ENCODE results near the gene ISOC1. TPM values are rescaled to one million over a fixed set of nuclear protein-coding genes. Genes with fewer than 3 reads are reported as not detected.

Gene ISOC1
- total RNA-seq, 1 experiment from 2014 or later: 33.3 TPM

GRCh38 chr5:129104915-129105455 lies 10.4 kb downstream of the ISOC1 start:
- Mint-ChIP-seq H3K4me1 (ENCODE audit: low read depth, unreplicated experiment) (no peaks in the 10 kb centered on the region), H3K9me3 (ENCODE audit: unreplicated experiment) (no peaks in the 10 kb centered on the region), H3K36me3 (ENCODE audit: insufficient read depth, unreplicated experiment) (peaks cover 5% of the 10 kb centered on the region), H3K4me3 (ENCODE audit: unreplicated experiment) (no peak overlapping the region), H3K27ac (ENCODE audit: unreplicated experiment) (no peak overlapping the region), H3K27me3 (ENCODE audit: insufficient read depth, unreplicated experiment) (no peaks in the 10 kb centered on the region)
- ChIA-PET POLR2A (no interaction called here), CTCF (no interaction called here)
- TF ChIP-seq CTCF (IDR thresholded peaks at IDR 0.05; ENCODE audit: insufficient read depth in 1 of 2, low read depth in 1 of 2, low read length in 1 of 2, severe bottlenecking in 1 of 2, unreplicated experiment in 1 of 2): no peak
- no TSS peak for BruUV-seq (replicated peaks)
- no peak for DNase-seq
- no peaks in the 10 kb centered on the region for H3K27me3 ChIP-seq (replicated peaks; ENCODE audit: control insufficient read depth, insufficient read depth, low read length)
- H3K9me3 ChIP-seq: no peaks in the 10 kb centered on the region
- no peaks in the 10 kb centered on the region for H3K4me1 ChIP-seq
- no peaks in the 10 kb centered on the region for H3K36me3 ChIP-seq (ENCODE audit: control insufficient read depth, insufficient read depth, low read length)
- no peak overlapping the region for H3K4me3 ChIP-seq (ENCODE audit: low read depth, low read length)
- intact Hi-C loops (cut with micrococcal nuclease; ENCODE audit: unreplicated experiment): no loop called here

- Mint-ChIP-seq H3K9me3 (ENCODE audit: unreplicated experiment) (no peaks in the 10 kb centered on the region), H3K27me3 (ENCODE audit: insufficient read depth, unreplicated experiment) (no peaks in the 10 kb centered on the region), H3K4me3 (ENCODE audit: unreplicated experiment) (no peak overlapping the region), H3K4me1 (ENCODE audit: low read depth, unreplicated experiment) (no peaks in the 10 kb centered on the region), H3K27ac (ENCODE audit: unreplicated experiment) (no peak overlapping the region), H3K36me3 (ENCODE audit: insufficient read depth, unreplicated experiment) (peaks cover 5% of the 10 kb centered on the region)
- no TSS peak for BruUV-seq (replicated peaks)
- Histone ChIP-seq H3K36me3 (ENCODE audit: control insufficient read depth, insufficient read depth, low read length) (no peaks in the 10 kb centered on the region), H3K4me1 (no peaks in the 10 kb centered on the region), H3K27me3 (replicated peaks; ENCODE audit: control insufficient read depth, insufficient read depth, low read length) (no peaks in the 10 kb centered on the region), H3K9me3 (no peaks in the 10 kb centered on the region), H3K4me3 (ENCODE audit: low read depth, low read length) (no peak overlapping the region)
- POLR2A ChIA-PET: no interaction called here
- no peak for DNase-seq
- intact Hi-C loops (cut with micrococcal nuclease; ENCODE audit: unreplicated experiment): no loop called here
- CTCF ChIA-PET: no interaction called here
- TF ChIP-seq CTCF (IDR thresholded peaks at IDR 0.05; ENCODE audit: insufficient read depth in 1 of 2, low read depth in 1 of 2, low read length in 1 of 2, severe bottlenecking in 1 of 2, unreplicated experiment in 1 of 2): no peak
These were observed 13.1 kb downstream of the ISOC1 start for GRCh38 chr5:129107637-129108036.

- intact Hi-C loops (cut with micrococcal nuclease; ENCODE audit: unreplicated experiment): no loop called here
- ChIA-PET CTCF (no interaction called here), POLR2A (no interaction called here)
- H3K4me1 ChIP-seq: no peaks in the 10 kb centered on the region
- BruUV-seq (replicated peaks): no TSS peak
- H3K36me3 ChIP-seq (ENCODE audit: control insufficient read depth, insufficient read depth, low read length): no peaks in the 10 kb centered on the region
- Mint-ChIP-seq H3K36me3 (ENCODE audit: insufficient read depth, unreplicated experiment) (peaks cover 5% of the 10 kb centered on the region), H3K27ac (ENCODE audit: unreplicated experiment) (no peak overlapping the region), H3K27me3 (ENCODE audit: insufficient read depth, unreplicated experiment) (no peaks in the 10 kb centered on the region), H3K4me1 (ENCODE audit: low read depth, unreplicated experiment) (no peaks in the 10 kb centered on the region), H3K9me3 (ENCODE audit: unreplicated experiment) (no peaks in the 10 kb centered on the region), H3K4me3 (ENCODE audit: unreplicated experiment) (no peak overlapping the region)
- DNase-seq: no peak
- H3K27me3 ChIP-seq (replicated peaks; ENCODE audit: control insufficient read depth, insufficient read depth, low read length): no peaks in the 10 kb centered on the region
- no peak for TF ChIP-seq CTCF (IDR thresholded peaks at IDR 0.05; ENCODE audit: insufficient read depth in 1 of 2, low read depth in 1 of 2, low read length in 1 of 2, severe bottlenecking in 1 of 2, unreplicated experiment in 1 of 2)
- no peaks in the 10 kb centered on the region for H3K9me3 ChIP-seq
- no peak overlapping the region for H3K4me3 ChIP-seq (ENCODE audit: low read depth, low read length)
These were observed 16.2 kb downstream of the ISOC1 start for GRCh38 chr5:129110742-129111141.
